Progenitor cell of endocrine pancreas (in vitro differentiated cells): ENCODE measurements around the gene ZSWIM6. TPM values are rescaled to one million over a fixed set of nuclear protein-coding genes. Genes with fewer than 3 reads are reported as not detected.

Experiments
- DNase-seq: peaks from one replicate; pipeline ENCODE4 v3.0.0; 2021; ENCODE audit warnings: low spot score; ENCODE audit not compliant: unreplicated experiment
- H3K27ac Mint-ChIP-seq: 2 replicates; pipeline ENCODE4 v1.8.0; 2021; ENCODE audit warnings: mild to moderate bottlenecking, moderate library complexity, mixed read lengths
- H3K27me3 Mint-ChIP-seq: 2 replicates; pipeline ENCODE4 v1.8.0; 2021; ENCODE audit warnings: mixed read lengths
- H3K36me3 Mint-ChIP-seq: 2 replicates; pipeline ENCODE4 v1.8.0; 2022; ENCODE audit warnings: mixed read lengths; ENCODE audit not compliant: insufficient read depth
- H3K4me1 Mint-ChIP-seq: 2 replicates; pipeline ENCODE4 v1.8.0; 2021; ENCODE audit warnings: low read depth, mixed read lengths
- H3K4me3 Mint-ChIP-seq: 2 replicates; pipeline ENCODE4 v1.8.0; 2021; ENCODE audit warnings: low read depth, mild to moderate bottlenecking, moderate library complexity, mixed read lengths
- H3K9me3 Mint-ChIP-seq: 2 replicates; pipeline ENCODE4 v1.8.0; 2021; ENCODE audit warnings: low read depth, mixed read lengths
- total RNA-seq: library from RNA; stranded (reverse); gene quantifications from 2 replicates; pipeline ENCODE4 v1.2.1, GENCODE V29; 2021
- TF ChIP-seq, protein P1 (sequence below): fragments of 200-600 bp; sonication (generic); IDR thresholded peaks from one replicate; pipeline ENCODE4 v1.5.0; 2021; ENCODE audit warnings: antibody characterized with exemption, mild to moderate bottlenecking; ENCODE audit not compliant: unreplicated experiment

The ZSWIM6 gene
- total RNA-seq, 1 donor from 2014 or later, result 35.2 TPM

GRCh38 chr5:61576556-61576955 lies 244.5 kb downstream of the ZSWIM6 start:
- H3K27ac Mint-ChIP-seq, result no peak overlapping the region
- H3K9me3 Mint-ChIP-seq, result no peaks in the 10 kb centered on the region
- DNase-seq, result no peak
- H3K4me3 Mint-ChIP-seq, result no peak overlapping the region
- H3K27me3 Mint-ChIP-seq, result no peaks in the 10 kb centered on the region
- TF ChIP-seq, protein P1, sequence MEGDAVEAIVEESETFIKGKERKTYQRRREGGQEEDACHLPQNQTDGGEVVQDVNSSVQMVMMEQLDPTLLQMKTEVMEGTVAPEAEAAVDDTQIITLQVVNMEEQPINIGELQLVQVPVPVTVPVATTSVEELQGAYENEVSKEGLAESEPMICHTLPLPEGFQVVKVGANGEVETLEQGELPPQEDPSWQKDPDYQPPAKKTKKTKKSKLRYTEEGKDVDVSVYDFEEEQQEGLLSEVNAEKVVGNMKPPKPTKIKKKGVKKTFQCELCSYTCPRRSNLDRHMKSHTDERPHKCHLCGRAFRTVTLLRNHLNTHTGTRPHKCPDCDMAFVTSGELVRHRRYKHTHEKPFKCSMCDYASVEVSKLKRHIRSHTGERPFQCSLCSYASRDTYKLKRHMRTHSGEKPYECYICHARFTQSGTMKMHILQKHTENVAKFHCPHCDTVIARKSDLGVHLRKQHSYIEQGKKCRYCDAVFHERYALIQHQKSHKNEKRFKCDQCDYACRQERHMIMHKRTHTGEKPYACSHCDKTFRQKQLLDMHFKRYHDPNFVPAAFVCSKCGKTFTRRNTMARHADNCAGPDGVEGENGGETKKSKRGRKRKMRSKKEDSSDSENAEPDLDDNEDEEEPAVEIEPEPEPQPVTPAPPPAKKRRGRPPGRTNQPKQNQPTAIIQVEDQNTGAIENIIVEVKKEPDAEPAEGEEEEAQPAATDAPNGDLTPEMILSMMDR, result no peak
- H3K36me3 Mint-ChIP-seq, result no peaks in the 10 kb centered on the region
- no peaks in the 10 kb centered on the region for H3K4me1 Mint-ChIP-seq

GRCh38 chr5:61578858-61579503 lies 246.9 kb downstream of the ZSWIM6 start:
- DNase-seq, result no peak
- Mint-ChIP-seq H3K4me3 (no peak overlapping the region), H3K9me3 (no peaks in the 10 kb centered on the region), H3K36me3 (no peaks in the 10 kb centered on the region), H3K27ac (no peak overlapping the region), H3K4me1 (no peaks in the 10 kb centered on the region), H3K27me3 (no peaks in the 10 kb centered on the region)
- TF ChIP-seq, protein P1, result no peak

GRCh38 chr5:61582205-61582820 lies 250.3 kb downstream of the ZSWIM6 start:
- H3K27me3 Mint-ChIP-seq, result no peaks in the 10 kb centered on the region
- H3K9me3 Mint-ChIP-seq, result peaks cover 4% of the 10 kb centered on the region
- no peak overlapping the region for H3K4me3 Mint-ChIP-seq
- no peaks in the 10 kb centered on the region for H3K4me1 Mint-ChIP-seq
- no peaks in the 10 kb centered on the region for H3K36me3 Mint-ChIP-seq
- no peak overlapping the region for H3K27ac Mint-ChIP-seq
- TF ChIP-seq, protein P1, result no peak
- no peak for DNase-seq

DNA sequence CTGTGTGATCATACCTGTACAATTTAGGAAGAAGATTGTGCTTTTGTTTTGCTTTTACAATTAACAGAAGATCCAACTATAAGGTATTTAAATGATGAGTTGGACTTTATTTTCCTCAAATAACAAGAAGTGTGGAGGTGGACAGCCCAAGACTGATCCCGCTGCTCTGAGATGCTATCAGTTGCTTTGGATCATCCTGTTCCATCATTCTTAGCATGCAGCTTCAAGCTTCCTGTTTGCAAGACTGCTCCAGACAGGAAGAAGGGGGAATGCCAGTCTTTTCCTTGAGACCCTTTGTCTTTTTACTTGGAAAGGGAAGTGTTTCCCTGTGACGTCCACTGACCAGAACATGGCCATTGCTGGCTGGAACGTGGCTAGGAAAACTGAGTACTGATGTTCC lies 250.8 kb downstream of the ZSWIM6 start:
- Mint-ChIP-seq H3K9me3 (peaks cover 8% of the 10 kb centered on the region), H3K27me3 (no peaks in the 10 kb centered on the region), H3K27ac (no peak overlapping the region), H3K4me1 (no peaks in the 10 kb centered on the region), H3K36me3 (no peaks in the 10 kb centered on the region), H3K4me3 (no peak overlapping the region)
- TF ChIP-seq, protein P1, result no peak
- no peak for DNase-seq

GRCh38 chr5:61586096-61587084 lies 254.3 kb downstream of the ZSWIM6 start:
- Mint-ChIP-seq H3K27ac (no peak overlapping the region), H3K36me3 (no peaks in the 10 kb centered on the region), H3K9me3 (peaks cover 8% of the 10 kb centered on the region), H3K27me3 (no peaks in the 10 kb centered on the region), H3K4me1 (no peaks in the 10 kb centered on the region), H3K4me3 (no peak overlapping the region)
- no peak for DNase-seq
- TF ChIP-seq, protein P1, result no peak
